NB4 (cell line): ENCODE data around the gene ADGRG1.

Experiments
- DNase-seq: peaks from one replicate; pipeline ENCODE4 v3.0.0; 2010; ENCODE audit warnings: low read depth
- H3K4me3 ChIP-seq: one replicate; pipeline ENCODE4 v1.5.1; 2011; ENCODE audit warnings: mild to moderate bottlenecking, low read depth, low read length, moderate library complexity
- CTCF ChIP-seq: IDR thresholded peaks from one replicate; pipeline ENCODE4 v1.5.1; 2012; ENCODE audit warnings: low read depth, low read length
- MYC ChIP-seq: IDR thresholded peaks from 2 replicates; pipeline ENCODE4 v1.6.1; 2011; ENCODE audit warnings: low read depth, low read length
- POLR2A ChIP-seq: IDR thresholded peaks from 2 replicates; pipeline ENCODE4 v1.6.1; 2011; ENCODE audit warnings: mild to moderate bottlenecking; ENCODE audit not compliant: insufficient read length; ENCODE audit errors: extremely low read depth
- TF ChIP-seq, protein P1 (sequence below): IDR thresholded peaks from 2 replicates; pipeline ENCODE4 v1.6.1; 2011; ENCODE audit warnings: low read depth, low read length

Gene ADGRG1

DNA sequence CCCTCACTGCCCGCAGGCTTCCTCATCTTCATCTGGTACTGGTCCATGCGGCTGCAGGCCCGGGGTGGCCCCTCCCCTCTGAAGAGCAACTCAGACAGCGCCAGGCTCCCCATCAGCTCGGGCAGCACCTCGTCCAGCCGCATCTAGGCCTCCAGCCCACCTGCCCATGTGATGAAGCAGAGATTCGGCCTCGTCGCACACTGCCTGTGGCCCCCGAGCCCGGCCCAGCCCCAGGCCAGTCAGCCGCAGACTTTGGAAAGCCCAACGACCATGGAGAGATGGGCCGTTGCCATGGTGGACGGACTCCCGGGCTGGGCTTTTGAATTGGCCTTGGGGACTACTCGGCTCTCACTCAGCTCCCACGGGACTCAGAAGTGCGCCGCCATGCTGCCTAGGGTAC is 35.0 kb downstream of the ADGRG1 start:
- H3K4me3 ChIP-seq: no peak overlapping the region
- DNase-seq: no peak
- no peak for TF ChIP-seq CTCF
- no peak for TF ChIP-seq MYC
- TF ChIP-seq, protein P1, sequence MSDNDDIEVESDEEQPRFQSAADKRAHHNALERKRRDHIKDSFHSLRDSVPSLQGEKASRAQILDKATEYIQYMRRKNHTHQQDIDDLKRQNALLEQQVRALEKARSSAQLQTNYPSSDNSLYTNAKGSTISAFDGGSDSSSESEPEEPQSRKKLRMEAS: no peak
- no peak for TF ChIP-seq POLR2A

GRCh38 chr16:57663917-57664661 is 35.7 kb downstream of the ADGRG1 start:
- no peak for TF ChIP-seq MYC
- TF ChIP-seq, protein P1: no peak
- TF ChIP-seq CTCF: peak; percentile 8
- TF ChIP-seq POLR2A: no peak
- DNase-seq: no peak
- no peak overlapping the region for H3K4me3 ChIP-seq

DNA sequence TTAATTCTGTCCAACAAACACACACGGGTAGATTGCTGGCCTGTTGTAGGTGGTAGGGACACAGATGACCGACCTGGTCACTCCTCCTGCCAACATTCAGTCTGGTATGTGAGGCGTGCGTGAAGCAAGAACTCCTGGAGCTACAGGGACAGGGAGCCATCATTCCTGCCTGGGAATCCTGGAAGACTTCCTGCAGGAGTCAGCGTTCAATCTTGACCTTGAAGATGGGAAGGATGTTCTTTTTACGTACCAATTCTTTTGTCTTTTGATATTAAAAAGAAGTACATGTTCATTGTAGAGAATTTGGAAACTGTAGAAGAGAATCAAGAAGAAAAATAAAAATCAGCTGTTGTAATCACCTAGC is 36.2 kb downstream of the ADGRG1 start:
- TF ChIP-seq POLR2A (no peak), CTCF (no peak), MYC (no peak)
- TF ChIP-seq, protein P1: no peak
- DNase-seq: no peak
- no peak overlapping the region for H3K4me3 ChIP-seq

- TF ChIP-seq POLR2A (no peak), CTCF (no peak), MYC (no peak)
- TF ChIP-seq, protein P1: no peak
- no peak for DNase-seq
- H3K4me3 ChIP-seq: no peak overlapping the region
These were observed 37.1 kb downstream of the ADGRG1 start for GRCh38 chr16:57665541-57665940.

DNA sequence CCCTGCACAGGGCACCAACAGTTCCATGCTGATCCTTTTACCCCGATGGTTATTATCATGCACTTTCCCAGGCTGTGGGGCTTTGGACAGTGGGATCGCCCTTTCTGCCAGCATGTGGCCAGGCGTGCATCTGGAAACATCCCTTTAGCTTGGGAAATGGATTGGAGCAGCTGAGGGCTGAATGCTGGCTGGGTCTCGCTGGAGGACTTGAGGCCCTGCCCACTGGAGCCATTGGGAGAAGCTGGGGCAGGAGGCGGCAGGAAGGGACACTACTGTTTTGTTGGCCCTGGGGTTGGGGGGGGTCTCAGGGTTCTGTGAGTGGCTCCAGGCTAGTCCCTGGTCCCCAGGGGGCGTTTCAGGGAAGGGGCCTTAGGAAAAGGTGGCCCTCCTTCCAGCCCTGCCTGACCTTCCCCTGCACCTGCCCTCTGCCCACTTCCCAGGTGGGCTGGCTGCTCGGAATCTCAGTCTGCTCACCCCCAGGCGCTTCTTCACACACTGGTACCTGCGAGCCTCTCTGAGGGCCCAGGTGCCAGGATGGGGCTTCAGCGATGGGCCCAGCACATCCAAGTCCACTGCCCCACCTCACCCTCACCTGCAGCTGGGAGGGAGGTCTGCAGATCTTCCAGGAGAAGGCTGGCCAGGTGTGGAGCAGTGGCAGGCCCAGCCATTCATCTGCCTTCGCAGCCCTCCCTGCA is 38.1 kb downstream of the ADGRG1 start:
- DNase-seq: no peak
- no peak for TF ChIP-seq CTCF
- no peak for TF ChIP-seq MYC
- TF ChIP-seq, protein P1: no peak
- no peak for TF ChIP-seq POLR2A
- H3K4me3 ChIP-seq: no peak overlapping the region
